ENCODE measurements around the gene NRAS.

NRAS gene

DNA sequence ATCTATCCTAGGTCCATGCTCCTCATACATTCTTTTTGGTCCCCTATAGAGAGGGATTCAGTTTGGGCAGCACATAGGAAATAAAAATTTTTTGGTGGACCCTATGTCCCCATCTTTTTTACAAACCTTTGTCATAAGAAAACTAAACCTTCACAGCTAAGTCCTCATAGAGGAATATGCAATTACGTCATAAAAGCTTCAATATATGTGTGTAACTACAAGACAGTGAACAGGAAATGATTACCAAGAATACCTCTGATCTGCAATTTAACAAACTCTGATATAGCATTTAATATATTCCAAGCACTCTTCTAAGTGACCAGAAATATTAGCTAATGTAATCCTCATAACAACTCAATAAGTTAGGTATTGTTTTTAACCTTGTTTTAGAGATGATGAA lies 40.5 kb downstream of the NRAS start:
- DNase-seq (ENCODE audit: low spot score), result no peak

GRCh38 chr1:114671939-114672275 lies 44.7 kb downstream of the NRAS start:
- no peak for DNase-seq (ENCODE audit: low spot score)

DNA sequence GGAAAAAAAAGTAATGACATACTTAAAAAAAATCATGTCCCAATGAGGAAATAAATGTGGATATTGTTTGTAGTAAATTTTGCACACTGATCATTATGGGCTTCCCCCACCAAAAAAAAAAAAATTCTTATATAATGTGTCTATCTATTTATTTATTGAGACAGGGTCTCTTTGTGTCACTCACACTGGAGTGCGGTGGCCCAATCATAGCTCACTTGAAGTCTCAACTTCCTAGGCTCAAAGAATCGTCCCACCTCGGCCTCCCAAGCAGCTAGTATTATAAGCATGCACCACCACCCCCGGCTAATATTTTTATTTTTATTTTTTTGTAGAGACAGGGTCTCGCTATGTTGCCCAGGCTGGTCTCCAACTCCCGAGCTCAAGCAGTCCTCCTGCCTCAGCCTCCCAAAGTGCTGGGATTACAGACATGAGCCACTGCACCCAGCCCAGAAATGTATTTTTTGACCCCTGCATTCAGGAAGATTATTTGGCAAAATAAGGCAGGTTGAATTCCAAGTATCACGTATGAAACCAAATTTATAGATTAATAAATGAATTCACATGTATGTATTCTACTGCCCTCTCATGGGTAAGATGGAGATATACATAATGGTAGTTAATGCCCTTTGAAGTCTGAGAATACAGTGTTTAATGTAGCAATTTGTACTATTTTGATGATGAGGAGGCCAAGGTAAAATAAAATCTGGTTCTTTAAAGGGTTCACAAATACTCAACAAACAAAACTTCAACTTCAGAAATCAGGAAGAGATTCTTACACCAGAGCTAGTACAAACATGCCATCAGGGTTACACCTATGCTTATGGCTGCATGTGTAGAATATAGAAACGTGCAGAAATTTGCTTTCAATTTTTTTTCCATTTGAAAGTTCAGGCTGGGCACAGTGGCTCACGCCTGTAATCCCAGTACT lies 45.3 kb downstream of the NRAS start:
- peak; percentile 10 for DNase-seq (ENCODE audit: low spot score)

DNA sequence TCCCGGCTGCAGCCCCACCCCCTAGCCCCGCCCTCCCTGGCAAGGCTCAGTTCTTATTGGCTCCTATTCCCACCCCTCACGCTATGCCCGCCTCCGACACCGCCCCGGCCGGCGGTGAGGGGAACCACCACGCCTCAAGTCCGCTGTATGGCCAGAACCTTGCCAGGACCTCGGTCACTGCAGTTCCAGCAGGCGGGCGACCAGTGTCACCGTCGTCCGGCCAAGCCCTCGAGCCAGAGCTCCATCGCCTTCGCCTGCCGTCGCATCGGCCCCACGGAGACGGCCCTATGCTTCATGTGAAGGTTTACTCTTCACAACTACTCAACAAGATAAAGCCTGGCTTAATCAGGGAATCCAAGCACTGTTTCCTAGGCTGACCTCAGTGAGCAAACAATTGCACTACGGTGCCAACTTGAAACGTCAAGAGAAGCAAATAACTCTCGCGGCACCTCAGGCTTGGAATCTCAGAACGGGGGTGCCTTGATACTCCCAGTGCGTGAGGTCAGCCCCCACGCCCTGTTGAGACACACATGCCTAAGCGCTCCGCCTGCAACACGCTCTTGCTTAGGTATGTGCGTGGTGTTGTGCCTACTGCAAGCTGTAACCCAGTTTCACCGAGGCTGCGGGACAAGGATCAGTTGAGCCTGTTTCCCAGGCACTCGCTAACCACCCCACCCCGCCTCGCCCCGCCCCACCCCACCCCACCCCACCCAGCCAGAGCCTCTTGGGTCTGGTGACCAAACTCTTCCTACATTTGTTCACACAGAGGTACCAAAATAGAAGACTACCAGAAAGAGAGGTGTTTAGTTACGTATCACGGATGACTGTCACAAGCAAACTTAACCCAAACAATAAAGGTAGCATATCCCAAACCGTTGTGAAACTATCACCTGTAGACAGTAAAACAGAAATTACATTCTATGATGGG lies 46.2 kb downstream of the NRAS start:
- DNase-seq (ENCODE audit: low spot score), result peak; percentile 81

GRCh38 chr1:114669562-114670082 lies 46.9 kb downstream of the NRAS start, which contains the start of gene DENND2C:
Gene DENND2C (minus strand): TSS chr1:114670049. CDS start chr1:114625984, 44,065 bp downstream.
- DNase-seq (ENCODE audit: low spot score), result no peak

- no peak for DNase-seq (ENCODE audit: low spot score)
These were observed 47.6 kb downstream of the NRAS start for GRCh38 chr1:114668784-114669561.

- no peak for DNase-seq (ENCODE audit: low spot score)
These were observed 48.2 kb downstream of the NRAS start for GRCh38 chr1:114668373-114668772.

DNA sequence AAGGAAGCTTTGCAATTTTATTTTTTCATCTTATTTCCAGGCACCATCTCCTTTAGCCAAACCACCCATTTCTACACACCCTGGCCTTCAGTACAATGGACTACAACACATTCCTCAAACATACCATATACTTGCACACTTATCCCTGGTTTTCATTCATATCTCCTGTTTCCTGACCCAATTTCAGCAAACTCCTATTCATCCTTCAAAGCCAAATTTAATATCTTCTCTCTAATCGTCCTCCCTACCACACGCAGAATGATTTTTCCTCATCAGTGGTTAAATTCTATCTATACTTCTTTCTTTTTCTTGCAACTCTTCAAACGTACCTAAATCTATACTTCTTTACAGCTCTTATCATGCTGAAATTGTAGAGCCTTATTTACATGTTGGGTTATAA lies 49.6 kb downstream of the NRAS start:
- no peak for DNase-seq (ENCODE audit: low spot score)

- no peak for DNase-seq (ENCODE audit: low spot score)
These were observed 56.3 kb downstream of the NRAS start for GRCh38 chr1:114660238-114660637.

All from hematopoietic multipotent progenitor cell treated with erythropoietin and hydrocortisone succinate and interleukin-3 and kit ligand, for 15 days (in vitro differentiated cells).